Measurements from ENCODE around the gene IGSF3.
"Not testable (repeated sequence)": the region's sequence is repeated elsewhere in the genome, so short reads cannot be mapped to it uniquely, and the experiment has no call there.

Gene IGSF3

GRCh38 chr1:116609801-116610371 lies 57.6 kb downstream of the IGSF3 start:
- DNase-seq (ENCODE audit: low read depth, low spot score); H3K4me3 ChIP-seq (ENCODE audit: insufficient read length, low read depth): not testable (repeated sequence)
- peaks cover 29% of the 10 kb centered on the region for H3K36me3 ChIP-seq (ENCODE audit: insufficient read depth, insufficient read length, low read length)

GRCh38 chr1:116608841-116609240 lies 58.7 kb downstream of the IGSF3 start:
- not testable (repeated sequence) for H3K9ac ChIP-seq (ENCODE audit: insufficient read length, low read depth); H3K4me1 ChIP-seq (ENCODE audit: insufficient read depth, insufficient read length); H3K27me3 ChIP-seq (ENCODE audit: insufficient read depth, insufficient read length); H3K9me3 ChIP-seq (ENCODE audit: insufficient read depth, low read length); H3K4me3 ChIP-seq (ENCODE audit: insufficient read length, low read depth); DNase-seq (ENCODE audit: low read depth, low spot score)
- peaks cover 26% of the 10 kb centered on the region for H3K36me3 ChIP-seq (ENCODE audit: insufficient read depth, insufficient read length, low read length)

More at GRCh38 chr1:116609801-116610371, 57.6 kb downstream of the IGSF3 start:
- not testable (repeated sequence) for H3K4me1 ChIP-seq (ENCODE audit: insufficient read depth, insufficient read length); H3K9me3 ChIP-seq (ENCODE audit: insufficient read depth, low read length); H3K27me3 ChIP-seq (ENCODE audit: insufficient read depth, insufficient read length); H3K9ac ChIP-seq (ENCODE audit: insufficient read length, low read depth)

GRCh38 chr1:116608151-116608550 lies 59.4 kb downstream of the IGSF3 start:
- not testable (repeated sequence) for H3K27me3 ChIP-seq (ENCODE audit: insufficient read depth, insufficient read length); H3K4me1 ChIP-seq (ENCODE audit: insufficient read depth, insufficient read length); DNase-seq (ENCODE audit: low read depth, low spot score); H3K4me3 ChIP-seq (ENCODE audit: insufficient read length, low read depth); H3K9ac ChIP-seq (ENCODE audit: insufficient read length, low read depth); H3K9me3 ChIP-seq (ENCODE audit: insufficient read depth, low read length)
- peaks cover 23% of the 10 kb centered on the region for H3K36me3 ChIP-seq (ENCODE audit: insufficient read depth, insufficient read length, low read length)

- H3K36me3 ChIP-seq (ENCODE audit: insufficient read depth, insufficient read length, low read length), result peaks cover 19% of the 10 kb centered on the region
- DNase-seq (ENCODE audit: low read depth, low spot score); H3K9me3 ChIP-seq (ENCODE audit: insufficient read depth, low read length); H3K27me3 ChIP-seq (ENCODE audit: insufficient read depth, insufficient read length); H3K9ac ChIP-seq (ENCODE audit: insufficient read length, low read depth); H3K4me1 ChIP-seq (ENCODE audit: insufficient read depth, insufficient read length); H3K4me3 ChIP-seq (ENCODE audit: insufficient read length, low read depth): not testable (repeated sequence)
Observed at GRCh38 chr1:116607463-116607862, 60.1 kb downstream of the IGSF3 start.

- not testable (repeated sequence) for H3K4me1 ChIP-seq (ENCODE audit: insufficient read depth, insufficient read length); DNase-seq (ENCODE audit: low read depth, low spot score); H3K9ac ChIP-seq (ENCODE audit: insufficient read length, low read depth); H3K27me3 ChIP-seq (ENCODE audit: insufficient read depth, insufficient read length); H3K9me3 ChIP-seq (ENCODE audit: insufficient read depth, low read length); H3K4me3 ChIP-seq (ENCODE audit: insufficient read length, low read depth)
- peaks cover 20% of the 10 kb centered on the region for H3K36me3 ChIP-seq (ENCODE audit: insufficient read depth, insufficient read length, low read length)
Observed at GRCh38 chr1:116606067-116606466, 61.5 kb downstream of the IGSF3 start.

- Histone ChIP-seq H3K27me3 (ENCODE audit: insufficient read depth, insufficient read length) (no peaks in the 10 kb centered on the region), H3K4me3 (ENCODE audit: insufficient read length, low read depth) (no peak overlapping the region), H3K36me3 (ENCODE audit: insufficient read depth, insufficient read length, low read length) (peaks cover 24% of the 10 kb centered on the region), H3K9ac (ENCODE audit: insufficient read length, low read depth) (no peak overlapping the region), H3K4me1 (ENCODE audit: insufficient read depth, insufficient read length) (no peaks in the 10 kb centered on the region), H3K9me3 (ENCODE audit: insufficient read depth, low read length) (no peaks in the 10 kb centered on the region)
- no peak for DNase-seq (ENCODE audit: low read depth, low spot score)
- no peak for TF ChIP-seq SUZ12 (IDR thresholded peaks at IDR 0.05; ENCODE audit: extremely low read depth, insufficient read depth, insufficient read length)
- TF ChIP-seq YY1 (IDR thresholded peaks at IDR 0.05; ENCODE audit: insufficient read depth, insufficient read length), result no peak
- no peak for TF ChIP-seq ZNF274 (IDR thresholded peaks at IDR 0.05; ENCODE audit: low read depth, low read length)
Observed at GRCh38 chr1:116605315-116605714, 62.2 kb downstream of the IGSF3 start.

GRCh38 chr1:116604408-116604807 lies 63.1 kb downstream of the IGSF3 start:
- H3K4me1 ChIP-seq (ENCODE audit: insufficient read depth, insufficient read length); H3K27me3 ChIP-seq (ENCODE audit: insufficient read depth, insufficient read length); H3K4me3 ChIP-seq (ENCODE audit: insufficient read length, low read depth); H3K9ac ChIP-seq (ENCODE audit: insufficient read length, low read depth); H3K9me3 ChIP-seq (ENCODE audit: insufficient read depth, low read length); DNase-seq (ENCODE audit: low read depth, low spot score): not testable (repeated sequence)
- H3K36me3 ChIP-seq (ENCODE audit: insufficient read depth, insufficient read length, low read length), result peaks cover 29% of the 10 kb centered on the region

- not testable (repeated sequence) for H3K4me1 ChIP-seq (ENCODE audit: insufficient read depth, insufficient read length); DNase-seq (ENCODE audit: low read depth, low spot score); H3K4me3 ChIP-seq (ENCODE audit: insufficient read length, low read depth); H3K9ac ChIP-seq (ENCODE audit: insufficient read length, low read depth); H3K9me3 ChIP-seq (ENCODE audit: insufficient read depth, low read length); H3K27me3 ChIP-seq (ENCODE audit: insufficient read depth, insufficient read length)
- H3K36me3 ChIP-seq (ENCODE audit: insufficient read depth, insufficient read length, low read length), result peaks cover 32% of the 10 kb centered on the region
Observed at GRCh38 chr1:116603646-116604045, 63.9 kb downstream of the IGSF3 start.

GRCh38 chr1:116599369-116599768 lies 68.2 kb downstream of the IGSF3 start:
- H3K36me3 ChIP-seq (ENCODE audit: insufficient read depth, insufficient read length, low read length), result peaks cover 28% of the 10 kb centered on the region
- H3K4me1 ChIP-seq (ENCODE audit: insufficient read depth, insufficient read length); H3K9ac ChIP-seq (ENCODE audit: insufficient read length, low read depth); DNase-seq (ENCODE audit: low read depth, low spot score); H3K9me3 ChIP-seq (ENCODE audit: insufficient read depth, low read length); H3K4me3 ChIP-seq (ENCODE audit: insufficient read length, low read depth); H3K27me3 ChIP-seq (ENCODE audit: insufficient read depth, insufficient read length): not testable (repeated sequence)

GRCh38 chr1:116598420-116599036 lies 69.0 kb downstream of the IGSF3 start:
- not testable (repeated sequence) for DNase-seq (ENCODE audit: low read depth, low spot score); H3K4me3 ChIP-seq (ENCODE audit: insufficient read length, low read depth); H3K9ac ChIP-seq (ENCODE audit: insufficient read length, low read depth); H3K4me1 ChIP-seq (ENCODE audit: insufficient read depth, insufficient read length); H3K27me3 ChIP-seq (ENCODE audit: insufficient read depth, insufficient read length); H3K9me3 ChIP-seq (ENCODE audit: insufficient read depth, low read length)
- H3K36me3 ChIP-seq (ENCODE audit: insufficient read depth, insufficient read length, low read length), result peaks cover 26% of the 10 kb centered on the region

GRCh38 chr1:116597388-116597787 lies 70.1 kb downstream of the IGSF3 start:
- not testable (repeated sequence) for H3K9me3 ChIP-seq (ENCODE audit: insufficient read depth, low read length); H3K4me3 ChIP-seq (ENCODE audit: insufficient read length, low read depth); DNase-seq (ENCODE audit: low read depth, low spot score); H3K4me1 ChIP-seq (ENCODE audit: insufficient read depth, insufficient read length); H3K27me3 ChIP-seq (ENCODE audit: insufficient read depth, insufficient read length); H3K9ac ChIP-seq (ENCODE audit: insufficient read length, low read depth)
- H3K36me3 ChIP-seq (ENCODE audit: insufficient read depth, insufficient read length, low read length), result peaks cover 26% of the 10 kb centered on the region

All from NT2/D1 (cell line).